ENCODE results near the gene PIEZO2. TPM values are rescaled to one million over a fixed set of nuclear protein-coding genes. Genes with fewer than 3 reads are reported as not detected.
"Not testable (repeated sequence)": the region's sequence is repeated elsewhere in the genome, so short reads cannot be mapped to it uniquely, and the experiment has no call there.

Gene PIEZO2
- total RNA-seq, 1 experiment from 2014 or later: 5.5 TPM

DNA sequence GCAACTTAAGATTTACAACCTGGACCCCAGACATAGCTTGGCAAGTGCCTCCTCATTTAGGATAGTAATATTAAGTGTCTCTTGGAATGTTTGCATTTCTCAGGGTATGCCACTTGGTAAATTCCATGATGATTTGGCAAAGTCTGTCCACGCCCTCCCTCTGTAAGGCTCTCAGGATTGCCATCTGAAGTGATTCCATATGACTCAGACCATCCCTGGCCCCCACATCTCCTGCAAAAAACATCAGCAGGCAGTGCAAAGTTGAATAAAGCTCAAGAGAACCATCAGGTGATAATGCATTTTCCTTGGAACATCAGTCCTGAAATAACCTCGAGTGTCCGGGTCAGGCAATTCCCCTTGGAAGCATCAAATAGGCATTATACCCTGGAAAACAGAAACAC is 27.1 kb upstream of the PIEZO2 start:
- H3K36me3 ChIP-seq (ENCODE audit: insufficient read depth, low read length, poor library complexity, severe bottlenecking): no peaks in the 10 kb centered on the region
- TF ChIP-seq, protein P1, sequence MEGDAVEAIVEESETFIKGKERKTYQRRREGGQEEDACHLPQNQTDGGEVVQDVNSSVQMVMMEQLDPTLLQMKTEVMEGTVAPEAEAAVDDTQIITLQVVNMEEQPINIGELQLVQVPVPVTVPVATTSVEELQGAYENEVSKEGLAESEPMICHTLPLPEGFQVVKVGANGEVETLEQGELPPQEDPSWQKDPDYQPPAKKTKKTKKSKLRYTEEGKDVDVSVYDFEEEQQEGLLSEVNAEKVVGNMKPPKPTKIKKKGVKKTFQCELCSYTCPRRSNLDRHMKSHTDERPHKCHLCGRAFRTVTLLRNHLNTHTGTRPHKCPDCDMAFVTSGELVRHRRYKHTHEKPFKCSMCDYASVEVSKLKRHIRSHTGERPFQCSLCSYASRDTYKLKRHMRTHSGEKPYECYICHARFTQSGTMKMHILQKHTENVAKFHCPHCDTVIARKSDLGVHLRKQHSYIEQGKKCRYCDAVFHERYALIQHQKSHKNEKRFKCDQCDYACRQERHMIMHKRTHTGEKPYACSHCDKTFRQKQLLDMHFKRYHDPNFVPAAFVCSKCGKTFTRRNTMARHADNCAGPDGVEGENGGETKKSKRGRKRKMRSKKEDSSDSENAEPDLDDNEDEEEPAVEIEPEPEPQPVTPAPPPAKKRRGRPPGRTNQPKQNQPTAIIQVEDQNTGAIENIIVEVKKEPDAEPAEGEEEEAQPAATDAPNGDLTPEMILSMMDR (conservative IDR thresholded peaks at IDR 0.05; ENCODE audit: low read depth, low read length): no peak
- no peak for TF ChIP-seq EZH2 (IDR thresholded peaks at IDR 0.05; ENCODE audit: borderline replicate concordance, low read depth, low read length, poor library complexity, severe bottlenecking)
- H3K27ac ChIP-seq (ENCODE audit: low read depth, low read length, poor library complexity, severe bottlenecking): no peak overlapping the region
- H3K4me1 ChIP-seq (ENCODE audit: insufficient read depth, low read length, poor library complexity, severe bottlenecking): peaks cover 12% of the 10 kb centered on the region
- intact Hi-C loops (cut with micrococcal nuclease; ENCODE audit: unreplicated experiment): no loop called here
- H3K9me3 ChIP-seq (ENCODE audit: low read depth, low read length, poor library complexity, severe bottlenecking): no peaks in the 10 kb centered on the region
- no peak for DNase-seq (ENCODE audit: low spot score)
- no peaks in the 10 kb centered on the region for H3K27me3 ChIP-seq (replicated peaks; ENCODE audit: insufficient read depth, low read depth, low read length, poor library complexity)
- ChIA-PET POLR2A (ENCODE audit: low non-redundant PET) (no interaction called here), CTCF (no interaction called here)
- BruUV-seq (replicated peaks): no TSS peak
- no peak overlapping the region for H3K4me3 ChIP-seq (ENCODE audit: low read depth, low read length, poor library complexity, severe bottlenecking)

GRCh38 chr18:11175266-11175979 is 26.1 kb upstream of the PIEZO2 start:
- no TSS peak for BruUV-seq (replicated peaks)
- H3K4me3 ChIP-seq (ENCODE audit: low read depth, low read length, poor library complexity, severe bottlenecking): no peak overlapping the region
- H3K27me3 ChIP-seq (replicated peaks; ENCODE audit: insufficient read depth, low read depth, low read length, poor library complexity): no peaks in the 10 kb centered on the region
- no peaks in the 10 kb centered on the region for H3K9me3 ChIP-seq (ENCODE audit: low read depth, low read length, poor library complexity, severe bottlenecking)
- ChIA-PET POLR2A (ENCODE audit: low non-redundant PET) (no interaction called here), CTCF (no interaction called here)
- DNase-seq (ENCODE audit: low spot score): no peak
- no peak for TF ChIP-seq EZH2 (IDR thresholded peaks at IDR 0.05; ENCODE audit: borderline replicate concordance, low read depth, low read length, poor library complexity, severe bottlenecking)
- TF ChIP-seq, protein P1 (conservative IDR thresholded peaks at IDR 0.05; ENCODE audit: low read depth, low read length): no peak
- H3K27ac ChIP-seq (ENCODE audit: low read depth, low read length, poor library complexity, severe bottlenecking): no peak overlapping the region
- H3K4me1 ChIP-seq (ENCODE audit: insufficient read depth, low read length, poor library complexity, severe bottlenecking): peaks cover 12% of the 10 kb centered on the region
- H3K36me3 ChIP-seq (ENCODE audit: insufficient read depth, low read length, poor library complexity, severe bottlenecking): no peaks in the 10 kb centered on the region
- intact Hi-C loops (cut with micrococcal nuclease; ENCODE audit: unreplicated experiment): no loop called here

DNA sequence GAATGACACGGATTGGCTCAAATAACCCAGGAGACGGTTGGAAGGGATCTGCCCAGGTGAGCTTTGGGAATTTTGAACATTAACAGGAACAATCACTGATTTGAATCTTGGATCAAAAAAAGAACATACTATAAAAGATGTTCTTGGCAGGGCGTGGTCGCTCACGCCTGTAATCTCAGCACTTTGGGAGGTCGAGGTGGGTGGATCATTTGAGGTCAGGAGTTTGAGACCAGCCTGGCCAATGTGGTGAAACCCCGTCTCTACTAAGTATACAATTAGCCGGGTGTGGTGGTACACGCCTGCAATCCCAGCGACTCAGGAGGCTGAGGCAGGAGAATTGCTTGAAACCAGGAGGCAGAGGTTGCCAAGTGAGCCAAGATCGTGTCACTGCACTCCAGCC is 24.8 kb upstream of the PIEZO2 start:
- H3K9me3 ChIP-seq (ENCODE audit: low read depth, low read length, poor library complexity, severe bottlenecking); CTCF ChIA-PET; H3K36me3 ChIP-seq (ENCODE audit: insufficient read depth, low read length, poor library complexity, severe bottlenecking); H3K27me3 ChIP-seq (replicated peaks; ENCODE audit: insufficient read depth, low read depth, low read length, poor library complexity); H3K4me3 ChIP-seq (ENCODE audit: low read depth, low read length, poor library complexity, severe bottlenecking); POLR2A ChIA-PET (ENCODE audit: low non-redundant PET); H3K27ac ChIP-seq (ENCODE audit: low read depth, low read length, poor library complexity, severe bottlenecking); BruUV-seq (replicated peaks); DNase-seq (ENCODE audit: low spot score); intact Hi-C loops (cut with micrococcal nuclease; ENCODE audit: unreplicated experiment): not testable (repeated sequence)
- H3K4me1 ChIP-seq (ENCODE audit: insufficient read depth, low read length, poor library complexity, severe bottlenecking): peaks cover 12% of the 10 kb centered on the region

- Histone ChIP-seq H3K4me3 (ENCODE audit: low read depth, low read length, poor library complexity, severe bottlenecking) (no peak overlapping the region), H3K27me3 (replicated peaks; ENCODE audit: insufficient read depth, low read depth, low read length, poor library complexity) (peaks cover 6% of the 10 kb centered on the region), H3K9me3 (ENCODE audit: low read depth, low read length, poor library complexity, severe bottlenecking) (no peaks in the 10 kb centered on the region), H3K36me3 (ENCODE audit: insufficient read depth, low read length, poor library complexity, severe bottlenecking) (no peaks in the 10 kb centered on the region), H3K27ac (ENCODE audit: low read depth, low read length, poor library complexity, severe bottlenecking) (no peak overlapping the region), H3K4me1 (ENCODE audit: insufficient read depth, low read length, poor library complexity, severe bottlenecking) (no peaks in the 10 kb centered on the region)
- no TSS peak for BruUV-seq (replicated peaks)
- DNase-seq (ENCODE audit: low spot score): no peak
- intact Hi-C loops (cut with micrococcal nuclease; ENCODE audit: unreplicated experiment): loop anchor here (10.0 kb wide), 2 partner anchors 137 to 387 kb away; no protein-coding TSS in a partner anchor
- TF ChIP-seq, protein P1 (conservative IDR thresholded peaks at IDR 0.05; ENCODE audit: low read depth, low read length): no peak
- no peak for TF ChIP-seq EZH2 (IDR thresholded peaks at IDR 0.05; ENCODE audit: borderline replicate concordance, low read depth, low read length, poor library complexity, severe bottlenecking)
- POLR2A ChIA-PET (ENCODE audit: low non-redundant PET): no interaction called here
- CTCF ChIA-PET: no interaction called here
Observed at GRCh38 chr18:11167778-11168177, 18.4 kb upstream of the PIEZO2 start.
